Measurements from ENCODE around the gene KCNV2.

KCNV2 gene

DNA sequence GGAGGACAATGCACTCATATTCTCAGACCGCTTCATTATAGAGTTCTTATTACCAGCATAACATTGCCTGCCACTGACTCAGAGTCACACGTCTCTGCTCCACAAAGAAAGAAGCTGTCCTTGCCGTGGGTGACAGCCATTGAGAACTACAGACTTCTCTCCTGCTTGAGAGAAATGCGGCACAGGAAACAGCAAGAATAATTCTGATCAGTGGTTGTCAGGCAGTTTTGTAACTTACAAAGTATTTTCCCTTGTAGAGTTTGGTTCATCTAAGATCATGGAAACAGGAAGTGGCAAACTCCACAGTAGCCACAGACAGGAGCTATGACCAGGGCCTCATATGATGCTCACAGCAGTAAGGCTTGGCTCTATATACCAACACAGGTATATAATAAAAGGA lies 47.0 kb downstream of the KCNV2 start:
- peak; percentile 33 for DNase-seq (ENCODE audit: low read depth)
- H3K4me3 ChIP-seq (ENCODE audit: low read length), result no peak overlapping the region
- TF ChIP-seq, protein P1, sequence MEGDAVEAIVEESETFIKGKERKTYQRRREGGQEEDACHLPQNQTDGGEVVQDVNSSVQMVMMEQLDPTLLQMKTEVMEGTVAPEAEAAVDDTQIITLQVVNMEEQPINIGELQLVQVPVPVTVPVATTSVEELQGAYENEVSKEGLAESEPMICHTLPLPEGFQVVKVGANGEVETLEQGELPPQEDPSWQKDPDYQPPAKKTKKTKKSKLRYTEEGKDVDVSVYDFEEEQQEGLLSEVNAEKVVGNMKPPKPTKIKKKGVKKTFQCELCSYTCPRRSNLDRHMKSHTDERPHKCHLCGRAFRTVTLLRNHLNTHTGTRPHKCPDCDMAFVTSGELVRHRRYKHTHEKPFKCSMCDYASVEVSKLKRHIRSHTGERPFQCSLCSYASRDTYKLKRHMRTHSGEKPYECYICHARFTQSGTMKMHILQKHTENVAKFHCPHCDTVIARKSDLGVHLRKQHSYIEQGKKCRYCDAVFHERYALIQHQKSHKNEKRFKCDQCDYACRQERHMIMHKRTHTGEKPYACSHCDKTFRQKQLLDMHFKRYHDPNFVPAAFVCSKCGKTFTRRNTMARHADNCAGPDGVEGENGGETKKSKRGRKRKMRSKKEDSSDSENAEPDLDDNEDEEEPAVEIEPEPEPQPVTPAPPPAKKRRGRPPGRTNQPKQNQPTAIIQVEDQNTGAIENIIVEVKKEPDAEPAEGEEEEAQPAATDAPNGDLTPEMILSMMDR (conservative IDR thresholded peaks at IDR 0.05; ENCODE audit: low read depth, low read length), result no peak

DNA sequence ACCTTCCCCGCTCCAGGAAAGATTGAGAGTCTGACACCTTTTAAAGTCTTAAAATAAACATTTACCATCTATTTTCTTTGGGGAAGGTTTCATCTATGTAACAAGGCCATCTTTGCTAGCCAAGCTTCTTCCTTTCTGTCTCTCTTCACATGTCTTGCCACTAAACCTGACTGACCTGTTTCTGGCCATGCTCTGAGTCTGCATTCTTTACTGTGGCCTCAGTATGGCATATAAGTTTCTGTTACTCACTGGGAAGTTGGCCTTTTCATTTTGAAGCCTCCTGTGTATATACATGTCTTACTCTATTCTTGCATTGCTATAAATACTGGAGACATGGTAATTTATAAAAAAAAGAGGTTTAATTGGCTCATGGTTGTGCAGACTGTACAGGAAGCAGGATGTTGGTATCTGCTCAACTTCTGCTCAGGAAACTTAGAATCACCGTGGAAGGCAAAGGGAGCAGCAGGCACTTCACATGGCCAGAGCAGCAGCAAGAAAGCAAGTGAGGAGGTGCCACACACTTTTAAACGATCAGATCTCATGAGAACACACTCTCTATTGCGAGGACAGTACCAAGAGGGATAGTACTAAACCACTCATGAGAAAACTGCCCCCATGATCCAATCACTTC lies 48.1 kb downstream of the KCNV2 start:
- no peak overlapping the region for H3K4me3 ChIP-seq (ENCODE audit: low read length)
- TF ChIP-seq, protein P1 (conservative IDR thresholded peaks at IDR 0.05; ENCODE audit: low read depth, low read length), result no peak
- DNase-seq (ENCODE audit: low read depth), result no peak

DNA sequence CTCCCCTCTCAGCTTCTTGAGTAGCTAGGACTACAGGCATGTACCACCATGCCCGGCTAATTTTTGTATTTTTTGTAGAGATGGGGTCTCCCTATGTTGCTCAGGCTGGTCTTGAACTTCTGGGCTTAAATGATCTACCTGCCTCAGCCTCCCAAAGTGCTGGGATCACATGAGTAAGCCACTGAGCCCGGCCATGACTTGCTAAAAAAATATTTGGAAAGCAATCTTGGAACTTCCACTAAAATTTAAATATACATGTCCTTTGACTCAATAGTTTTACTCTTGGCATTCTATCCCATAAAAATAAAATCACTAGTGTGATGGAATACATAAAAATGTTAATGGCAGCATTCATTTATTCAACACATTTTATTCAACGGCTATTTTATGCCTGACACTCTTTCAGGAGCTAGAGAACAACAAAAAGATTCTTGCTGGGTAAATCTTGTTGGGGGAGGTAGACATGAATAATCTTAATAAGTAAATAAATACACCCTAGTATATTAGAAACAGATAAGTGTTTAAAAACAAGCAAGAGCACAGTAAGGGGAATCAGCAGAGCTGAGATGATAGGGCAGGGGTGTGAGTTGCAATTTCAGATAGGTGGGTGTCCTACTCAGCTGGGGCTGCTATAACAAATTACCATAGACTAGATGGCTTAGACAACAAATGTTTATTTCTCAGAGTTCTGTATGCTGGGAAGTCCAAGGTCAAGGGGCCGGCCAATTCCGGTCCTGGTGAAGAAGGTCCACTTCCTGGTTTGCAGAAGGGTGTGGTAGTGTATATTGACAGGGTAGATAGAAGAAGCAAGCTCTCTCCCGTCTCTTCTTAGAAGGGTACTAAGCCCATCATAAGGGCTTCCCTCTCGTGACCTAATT lies 50.7 kb downstream of the KCNV2 start:
- no peak overlapping the region for H3K4me3 ChIP-seq (ENCODE audit: low read length)
- TF ChIP-seq, protein P1 (conservative IDR thresholded peaks at IDR 0.05; ENCODE audit: low read depth, low read length), result no peak
- DNase-seq (ENCODE audit: low read depth), result no peak

DNA sequence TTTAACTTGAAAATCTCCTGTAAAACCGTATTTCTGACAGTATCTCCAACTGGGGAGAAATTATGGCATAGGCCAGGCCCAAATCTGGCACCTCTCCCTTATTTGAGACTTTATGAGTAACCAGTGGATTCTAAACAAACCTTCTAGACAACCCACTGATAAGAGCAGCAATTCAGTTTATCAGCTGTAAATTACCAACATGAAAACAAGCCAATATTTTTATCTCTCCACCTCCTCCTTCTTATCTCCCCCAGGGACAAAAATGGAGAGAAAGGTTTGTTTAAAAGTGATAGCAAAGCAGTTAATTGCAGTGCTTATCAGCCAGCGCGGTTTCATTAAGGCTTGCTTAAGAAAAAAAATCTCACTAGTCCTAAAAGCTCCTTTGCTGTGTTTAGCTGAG lies 53.8 kb downstream of the KCNV2 start:
- TF ChIP-seq, protein P1 (conservative IDR thresholded peaks at IDR 0.05; ENCODE audit: low read depth, low read length), result no peak
- DNase-seq (ENCODE audit: low read depth), result no peak
- H3K4me3 ChIP-seq (ENCODE audit: low read length), result no peak overlapping the region

DNA sequence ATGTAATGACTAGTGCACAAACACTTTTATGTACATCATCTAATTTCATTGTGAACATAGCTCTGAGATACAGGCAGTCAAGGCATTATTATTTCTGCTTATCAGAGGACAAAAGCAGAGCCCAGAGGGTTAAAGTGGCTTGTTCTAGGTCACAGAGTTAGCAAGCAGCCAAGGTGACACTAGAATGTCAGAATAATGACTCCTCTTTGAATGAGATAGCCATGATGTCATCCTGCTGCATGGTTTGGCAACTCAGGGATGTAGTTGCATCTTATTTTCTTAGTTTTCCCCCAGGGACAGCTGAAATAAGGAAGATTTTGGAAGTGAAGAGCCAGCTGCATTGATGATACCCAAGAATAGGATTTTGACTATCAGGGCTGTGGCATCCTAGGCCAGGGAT lies 54.4 kb downstream of the KCNV2 start:
- no peak overlapping the region for H3K4me3 ChIP-seq (ENCODE audit: low read length)
- TF ChIP-seq, protein P1 (conservative IDR thresholded peaks at IDR 0.05; ENCODE audit: low read depth, low read length), result no peak
- no peak for DNase-seq (ENCODE audit: low read depth)

DNA sequence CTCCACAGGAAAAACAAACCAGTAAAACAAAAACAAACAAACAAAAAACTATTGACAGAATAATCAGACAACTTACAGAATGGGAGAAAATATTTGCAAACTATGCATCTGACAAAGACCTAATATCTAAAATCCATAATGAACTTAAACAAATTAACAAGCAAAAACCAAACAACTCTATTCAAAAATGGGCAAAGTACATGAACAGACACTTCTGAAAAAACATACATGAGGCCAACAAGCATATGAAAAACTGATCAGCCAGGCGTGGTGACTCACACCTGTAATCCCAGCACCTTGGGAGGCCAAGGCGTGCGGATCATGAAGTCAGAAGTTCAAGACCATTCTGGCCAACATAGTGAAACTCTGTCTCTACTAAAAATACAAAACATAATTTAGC lies 60.1 kb downstream of the KCNV2 start:
- DNase-seq (ENCODE audit: low read depth), result no peak
- no peak overlapping the region for H3K4me3 ChIP-seq (ENCODE audit: low read length)
- TF ChIP-seq, protein P1 (conservative IDR thresholded peaks at IDR 0.05; ENCODE audit: low read depth, low read length), result no peak

DNA sequence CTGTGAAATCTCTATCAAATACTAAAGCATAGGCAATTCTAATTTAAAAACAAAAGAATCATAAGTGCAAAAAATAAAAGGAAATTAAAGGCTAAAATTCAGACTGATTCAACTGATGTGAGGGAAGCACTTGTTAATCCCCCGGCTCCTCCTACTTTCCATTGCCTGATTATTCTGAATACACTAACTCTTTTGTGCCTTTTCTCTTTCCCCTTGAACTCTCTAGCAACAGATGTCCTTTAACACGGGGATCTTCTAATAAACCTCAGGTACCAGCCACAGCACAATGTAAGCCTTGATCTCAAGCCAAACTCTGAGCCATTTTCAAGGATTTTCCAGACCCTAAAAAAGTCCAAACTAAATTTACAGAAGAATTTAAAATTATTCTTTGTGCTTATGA lies 61.5 kb downstream of the KCNV2 start:
- TF ChIP-seq, protein P1 (conservative IDR thresholded peaks at IDR 0.05; ENCODE audit: low read depth, low read length), result no peak

More for the DNA sequence above, 61.5 kb downstream of the KCNV2 start:
- H3K4me3 ChIP-seq (ENCODE audit: low read length), result no peak overlapping the region
- no peak for DNase-seq (ENCODE audit: low read depth)
